GM08714 (cell line): ENCODE results near the gene LSAMP.

ENCODE experiments used
- H3K4me3 ChIP-seq: fragments of 200-500 bp; sonication (Bioruptor generic); 2 replicates; pipeline ENCODE4 v1.5.1; 2014; ENCODE audit warnings: mild to moderate bottlenecking, low read length, inconsistent platforms
- ZNF274 ChIP-seq: IDR thresholded peaks from 2 replicates; pipeline ENCODE4 v1.6.1; 2012; ENCODE audit warnings: mild to moderate bottlenecking, low read depth, low read length

LSAMP gene

GRCh38 chr3:116445311-116445841, at the start of gene LSAMP:
Gene LSAMP, minus strand, starts transcription at chr3:116445487.
- H3K4me3 ChIP-seq: no peak within 1 kb of the TSS
- no peak for TF ChIP-seq ZNF274

GRCh38 chr3:116492379-116492778, 47.1 kb upstream of the LSAMP start:
- no peak overlapping the region for H3K4me3 ChIP-seq
- no peak for TF ChIP-seq ZNF274

- no peak for TF ChIP-seq ZNF274
- no peak overlapping the region for H3K4me3 ChIP-seq
Measured at GRCh38 chr3:116483135-116483534, 37.8 kb upstream of the LSAMP start.

- H3K4me3 ChIP-seq: no peak overlapping the region
- TF ChIP-seq ZNF274: no peak
Measured at GRCh38 chr3:116476691-116477090, 31.4 kb upstream of the LSAMP start.

GRCh38 chr3:116474801-116475200, 29.5 kb upstream of the LSAMP start:
- no peak for TF ChIP-seq ZNF274
- no peak overlapping the region for H3K4me3 ChIP-seq

GRCh38 chr3:116474032-116474780, 28.9 kb upstream of the LSAMP start:
- no peak overlapping the region for H3K4me3 ChIP-seq
- TF ChIP-seq ZNF274: no peak

GRCh38 chr3:116473602-116474001, 28.3 kb upstream of the LSAMP start:
- no peak for TF ChIP-seq ZNF274
- no peak overlapping the region for H3K4me3 ChIP-seq

GRCh38 chr3:116470605-116471197, 25.4 kb upstream of the LSAMP start:
- H3K4me3 ChIP-seq: no peak overlapping the region
- TF ChIP-seq ZNF274: no peak

GRCh38 chr3:116469546-116469945, 24.3 kb upstream of the LSAMP start:
- H3K4me3 ChIP-seq: no peak overlapping the region
- no peak for TF ChIP-seq ZNF274

- no peak overlapping the region for H3K4me3 ChIP-seq
- no peak for TF ChIP-seq ZNF274
Measured at GRCh38 chr3:116464276-116464798, 19.1 kb upstream of the LSAMP start.

GRCh38 chr3:116453666-116454346, 8.5 kb upstream of the LSAMP start:
- H3K4me3 ChIP-seq: no peak overlapping the region
- no peak for TF ChIP-seq ZNF274

- no peak for TF ChIP-seq ZNF274
- no peak overlapping the region for H3K4me3 ChIP-seq
Measured at GRCh38 chr3:116449546-116450350, 4.5 kb upstream of the LSAMP start.

- H3K4me3 ChIP-seq: no peak overlapping the region
- TF ChIP-seq ZNF274: no peak
Measured at GRCh38 chr3:116445990-116446389, 703 bp upstream of the LSAMP start.

- no peak overlapping the region for H3K4me3 ChIP-seq
- no peak for TF ChIP-seq ZNF274
Measured at GRCh38 chr3:116444819-116445310, 422 bp downstream of the LSAMP start.
